Activated CD8-positive, alpha-beta memory T cell treated with anti-CD3 and anti-CD28 coated beads for 4 hours (primary cell): Measurements from ENCODE around the gene CAST.
"Not testable (repeated sequence)": the region's sequence is repeated elsewhere in the genome, so short reads cannot be mapped to it uniquely, and the experiment has no call there.

ENCODE experiments used
- DNase-seq, 2 donors: peaks; one replicate each; pipeline ENCODE4 v3.0.0-alpha.2; 2020; ENCODE audit warnings: low read depth in 2 of 2

The CAST gene

GRCh38 chr5:96712100-96712746 lies 50.0 kb downstream of the CAST start:
- no peak for DNase-seq

GRCh38 chr5:96714450-96714849 lies 52.3 kb downstream of the CAST start:
- no peak for DNase-seq

- no peak for DNase-seq
These were observed 52.8 kb downstream of the CAST start for GRCh38 chr5:96714951-96715451.

GRCh38 chr5:96716007-96716406 lies 53.8 kb downstream of the CAST start:
- DNase-seq, result no peak

- no peak for DNase-seq
These were observed 54.5 kb downstream of the CAST start for GRCh38 chr5:96716716-96717115.

- no peak for DNase-seq
These were observed 55.7 kb downstream of the CAST start for GRCh38 chr5:96717874-96718273.

GRCh38 chr5:96718635-96719077 lies 56.5 kb downstream of the CAST start:
- DNase-seq, result no peak

GRCh38 chr5:96720408-96720807 lies 58.2 kb downstream of the CAST start:
- no peak for DNase-seq

GRCh38 chr5:96721351-96721977 lies 59.3 kb downstream of the CAST start:
- DNase-seq, result no peak

GRCh38 chr5:96725257-96725656 lies 63.1 kb downstream of the CAST start:
- DNase-seq, result no peak

- DNase-seq, result no peak
These were observed 64.6 kb downstream of the CAST start for GRCh38 chr5:96726802-96727201.

GRCh38 chr5:96729156-96729555 lies 67.0 kb downstream of the CAST start:
- DNase-seq, result no peak

GRCh38 chr5:96730586-96730985 lies 68.4 kb downstream of the CAST start:
- no peak for DNase-seq

GRCh38 chr5:96733771-96734500 lies 71.8 kb downstream of the CAST start:
- DNase-seq, result no peak

- no peak for DNase-seq
These were observed 72.7 kb downstream of the CAST start for GRCh38 chr5:96734871-96735325.

- no peak for DNase-seq
These were observed 74.8 kb downstream of the CAST start for GRCh38 chr5:96736937-96737336.

GRCh38 chr5:96741106-96741505 lies 78.9 kb downstream of the CAST start:
- DNase-seq, result no peak

- DNase-seq, result no peak
These were observed 79.7 kb downstream of the CAST start for GRCh38 chr5:96741891-96742309.

GRCh38 chr5:96742538-96742937 lies 80.4 kb downstream of the CAST start:
- DNase-seq, result no peak

- DNase-seq, result no peak
These were observed 81.0 kb downstream of the CAST start for GRCh38 chr5:96743065-96743768.

- DNase-seq, result no peak
These were observed 81.6 kb downstream of the CAST start for GRCh38 chr5:96743805-96744204.

GRCh38 chr5:96744218-96744617 lies 82.0 kb downstream of the CAST start:
- DNase-seq, result not testable (repeated sequence)
